MM.1S (cell line): ENCODE data around the gene CHST10.

ENCODE experiments used
- DNase-seq: peaks from one replicate; pipeline ENCODE4 v3.0.0-alpha.2; 2015
- H2AFZ ChIP-seq: fragments of 300-600 bp; sonication (generic); 2 replicates; pipeline ENCODE4 v1.6.0; 2016; ENCODE audit warnings: antibody characterized with exemption, low read length
- H3F3A ChIP-seq: fragments of 300-600 bp; sonication (generic); 2 replicates; pipeline ENCODE4 v1.6.1; 2016; ENCODE audit warnings: mild to moderate bottlenecking, antibody characterized with exemption, low read length, moderate library complexity, mixed read lengths; ENCODE audit not compliant: insufficient read depth
- H3K27ac ChIP-seq: fragments of 300-600 bp; sonication (generic); 2 replicates; pipeline ENCODE4 v1.5.1; 2016; ENCODE audit warnings: mild to moderate bottlenecking, low read length
- H3K27me3 ChIP-seq: fragments of 300-600 bp; sonication (generic); replicated peaks from 2 replicates; pipeline ENCODE4 v1.6.0; 2016; ENCODE audit warnings: low read length; ENCODE audit not compliant: insufficient read depth
- H3K36me3 ChIP-seq: fragments of 300-600 bp; sonication (generic); replicated peaks from 2 replicates; pipeline ENCODE4 v1.6.1; 2016; ENCODE audit warnings: mild to moderate bottlenecking, low read length, mixed read lengths; ENCODE audit not compliant: insufficient read depth
- H3K4me1 ChIP-seq: fragments of 300-600 bp; sonication (generic); 2 replicates; pipeline ENCODE4 v1.6.1; 2016; ENCODE audit warnings: low read length, mixed read lengths
- H3K4me2 ChIP-seq: fragments of 300-600 bp; sonication (generic); 2 replicates; pipeline ENCODE4 v1.6.0; 2016; ENCODE audit warnings: low read depth, low read length
- H3K4me3 ChIP-seq: fragments of 300-600 bp; sonication (generic); 2 replicates; pipeline ENCODE4 v1.5.1; 2016; ENCODE audit warnings: low read length, mixed read lengths
- H3K79me2 ChIP-seq: fragments of 300-600 bp; sonication (generic); 2 replicates; pipeline ENCODE4 v1.6.1; 2016; ENCODE audit warnings: mixed run types, low read length, mixed read lengths
- H3K9ac ChIP-seq: fragments of 300-600 bp; sonication (generic); 2 replicates; pipeline ENCODE4 v1.6.1; 2016; ENCODE audit warnings: low read length, mixed read lengths
- H3K9me2 ChIP-seq: fragments of 300-600 bp; sonication (generic); replicated peaks from 2 replicates; pipeline ENCODE4 v1.6.1; 2016; ENCODE audit warnings: mild to moderate bottlenecking, low read length, mixed read lengths; ENCODE audit not compliant: insufficient read depth
- H3K9me3 ChIP-seq: fragments of 300-600 bp; sonication (generic); replicated peaks from 2 replicates; pipeline ENCODE4 v1.6.1; 2016; ENCODE audit warnings: mild to moderate bottlenecking, low read length, mixed read lengths; ENCODE audit not compliant: insufficient read depth
- H4K20me1 ChIP-seq: fragments of 300-600 bp; sonication (generic); 2 replicates; pipeline ENCODE4 v1.6.1; 2016; ENCODE audit warnings: mild to moderate bottlenecking, low read length, moderate library complexity, mixed read lengths; ENCODE audit not compliant: insufficient read depth
- CTCF ChIP-seq: fragments of 300-600 bp; sonication (generic); IDR thresholded peaks from 2 replicates; pipeline ENCODE4 v1.5.1; 2016; ENCODE audit warnings: antibody characterized with exemption, low read length, mixed read lengths
- EZH2 ChIP-seq: fragments of 300-600 bp; sonication (generic); optimal IDR thresholded peaks from 2 replicates; pipeline ENCODE3; 2017; ENCODE audit warnings: low read depth, mild to moderate bottlenecking, antibody characterized with exemption, low read length, mixed read lengths
- EZH2phosphoT487 ChIP-seq: fragments of 300-600 bp; sonication (generic); IDR thresholded peaks from 2 replicates; pipeline ENCODE4 v1.6.1; 2018; ENCODE audit warnings: antibody characterized with exemption, low read length

Gene CHST10

DNA sequence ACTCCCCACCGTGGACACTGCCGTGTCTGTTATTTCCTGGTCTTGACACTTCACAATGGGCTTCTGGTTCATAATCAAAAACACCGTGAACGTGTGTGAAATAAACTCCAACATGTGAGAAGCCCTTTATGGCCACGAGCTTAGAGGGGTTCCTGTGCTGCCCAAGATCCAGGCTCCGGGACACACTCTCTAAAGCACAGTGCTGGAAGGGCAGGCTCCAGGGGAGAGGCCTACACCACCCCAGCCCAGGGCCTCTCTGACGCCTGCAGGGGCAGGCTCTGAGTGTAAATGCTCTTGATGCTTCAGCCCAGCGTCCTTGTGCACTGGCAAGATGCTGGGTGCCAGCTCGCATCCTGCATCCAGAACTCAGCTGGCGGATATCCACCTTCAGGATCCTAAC is 13.7 kb downstream of the CHST10 start:
- Histone ChIP-seq H3K4me2 (no peak overlapping the region), H3K9me2 (no peaks in the 10 kb centered on the region), H3K79me2 (no peaks in the 10 kb centered on the region), H3K4me1 (no peaks in the 10 kb centered on the region), H3K4me3 (no peak overlapping the region), H3K27me3 (no peaks in the 10 kb centered on the region), H3K27ac (no peak overlapping the region), H3K9me3 (no peaks in the 10 kb centered on the region), H3F3A (no peaks in the 10 kb centered on the region), H4K20me1 (no peaks in the 10 kb centered on the region), H3K9ac (no peak overlapping the region), H2AFZ (no peak overlapping the region), H3K36me3 (no peaks in the 10 kb centered on the region)
- no peak for TF ChIP-seq EZH2
- no peak for TF ChIP-seq EZH2phosphoT487
- no peak for TF ChIP-seq CTCF
- no peak for DNase-seq

DNA sequence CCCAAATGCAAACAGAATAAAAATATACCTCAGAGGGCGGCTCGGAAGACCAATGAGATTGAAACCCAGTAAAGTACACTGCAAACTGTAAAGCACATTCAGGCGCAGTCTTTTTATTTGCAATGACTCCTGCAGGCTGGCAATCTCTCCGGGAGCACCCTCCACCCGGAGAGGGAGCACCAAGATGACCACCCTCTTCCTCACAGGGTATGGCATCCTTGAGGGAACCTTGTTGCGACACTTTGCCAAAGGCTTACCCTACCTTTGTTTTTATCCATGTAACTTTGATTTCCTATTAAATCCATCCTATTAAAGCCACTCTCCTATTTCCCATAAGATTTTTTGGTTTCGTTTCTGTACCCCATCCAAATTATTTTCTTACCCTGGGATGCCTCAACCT is 16.2 kb downstream of the CHST10 start:
- Histone ChIP-seq H3F3A (no peaks in the 10 kb centered on the region), H3K4me2 (no peak overlapping the region), H3K9me3 (no peaks in the 10 kb centered on the region), H3K36me3 (no peaks in the 10 kb centered on the region), H3K27ac (no peak overlapping the region), H3K4me3 (no peak overlapping the region), H4K20me1 (no peaks in the 10 kb centered on the region), H3K4me1 (no peaks in the 10 kb centered on the region), H3K9ac (no peak overlapping the region), H3K27me3 (no peaks in the 10 kb centered on the region), H2AFZ (no peak overlapping the region), H3K9me2 (no peaks in the 10 kb centered on the region), H3K79me2 (no peaks in the 10 kb centered on the region)
- no peak for TF ChIP-seq EZH2phosphoT487
- no peak for TF ChIP-seq CTCF
- TF ChIP-seq EZH2, result no peak
- no peak for DNase-seq

DNA sequence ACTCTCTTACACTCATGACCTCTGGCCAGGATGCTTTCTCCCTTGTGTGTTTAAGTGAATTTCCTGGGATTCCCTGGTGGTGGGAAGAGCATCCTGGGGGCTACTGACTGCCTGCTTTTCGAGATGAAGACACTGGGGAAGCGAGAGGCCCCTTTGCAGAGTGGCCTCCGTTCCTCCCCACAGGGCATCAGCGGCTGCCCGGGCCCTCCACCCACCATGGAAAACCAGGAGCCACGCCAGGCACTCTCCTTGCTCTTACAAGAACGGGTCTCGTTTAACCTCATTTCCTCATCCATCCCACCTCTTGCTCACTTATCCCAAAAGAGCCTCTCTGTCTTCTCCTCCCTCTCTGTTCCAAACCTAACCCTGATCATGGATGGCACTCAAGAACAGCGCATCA is 17.8 kb downstream of the CHST10 start:
- DNase-seq, result no peak
- H3K9ac ChIP-seq, result no peak overlapping the region
- H2AFZ ChIP-seq, result no peak overlapping the region
- no peaks in the 10 kb centered on the region for H4K20me1 ChIP-seq
- H3K9me3 ChIP-seq, result no peaks in the 10 kb centered on the region
- no peaks in the 10 kb centered on the region for H3K27me3 ChIP-seq
- no peak for TF ChIP-seq EZH2phosphoT487
- no peak for TF ChIP-seq CTCF
- no peak for TF ChIP-seq EZH2
- H3K4me2 ChIP-seq, result no peak overlapping the region
- H3F3A ChIP-seq, result no peaks in the 10 kb centered on the region
- H3K36me3 ChIP-seq, result no peaks in the 10 kb centered on the region
- H3K27ac ChIP-seq, result no peak overlapping the region
- H3K9me2 ChIP-seq, result no peaks in the 10 kb centered on the region
- H3K79me2 ChIP-seq, result no peaks in the 10 kb centered on the region
- H3K4me1 ChIP-seq, result no peaks in the 10 kb centered on the region
- H3K4me3 ChIP-seq, result no peak overlapping the region
